ENCODE results near the gene LHX3.

LHX3 gene

DNA sequence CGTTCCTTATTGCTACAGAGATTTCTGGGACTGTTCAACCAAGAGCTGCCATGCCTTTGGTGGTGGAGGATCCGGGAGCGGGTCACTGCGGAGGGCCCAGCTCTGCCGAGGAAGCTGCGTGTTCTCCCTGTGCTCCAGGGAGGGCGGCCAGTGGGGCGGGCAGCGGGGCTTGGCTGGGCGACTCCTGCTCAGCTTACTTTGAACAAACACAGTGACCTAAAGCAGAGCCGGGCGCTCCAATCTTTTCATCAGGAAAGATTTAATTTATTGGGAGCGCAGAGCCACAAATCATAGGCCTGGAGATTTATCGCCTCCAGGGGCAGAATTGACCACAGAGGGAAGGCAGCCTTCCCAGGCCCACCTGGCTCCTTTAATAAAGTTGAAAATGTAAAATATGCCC is 27.7 kb downstream of the LHX3 start:
- no peak for DNase-seq (ENCODE audit: low spot score)

DNA sequence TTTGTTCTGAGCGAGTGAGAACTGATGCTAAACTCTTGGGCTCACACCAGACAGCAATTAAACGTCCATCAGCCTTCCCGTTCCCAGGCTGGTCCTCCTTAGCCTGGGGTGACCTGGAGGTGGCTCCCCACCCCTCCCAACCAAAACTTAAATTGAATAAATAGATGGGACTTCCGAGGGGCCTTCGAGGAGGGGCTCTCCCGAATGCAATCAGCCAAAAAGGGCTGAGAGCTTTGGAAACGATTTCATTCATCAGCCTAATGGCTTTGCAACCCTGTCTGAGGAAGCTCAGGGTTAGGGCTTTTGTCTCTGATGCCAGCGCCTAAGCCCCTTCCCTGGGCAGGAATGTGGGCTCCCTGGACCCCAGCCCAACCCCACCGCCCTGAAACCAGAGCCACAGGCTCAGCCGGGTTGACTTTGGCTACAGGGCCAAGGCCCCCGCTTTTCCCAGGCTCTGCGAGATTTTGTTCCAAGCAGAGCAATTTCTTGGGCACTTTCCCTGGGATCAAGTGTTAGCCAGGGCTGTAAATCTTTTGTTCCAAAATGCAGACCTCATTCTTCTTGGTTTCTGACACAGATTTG is 29.2 kb downstream of the LHX3 start:
- no peak for DNase-seq (ENCODE audit: low spot score)

DNA sequence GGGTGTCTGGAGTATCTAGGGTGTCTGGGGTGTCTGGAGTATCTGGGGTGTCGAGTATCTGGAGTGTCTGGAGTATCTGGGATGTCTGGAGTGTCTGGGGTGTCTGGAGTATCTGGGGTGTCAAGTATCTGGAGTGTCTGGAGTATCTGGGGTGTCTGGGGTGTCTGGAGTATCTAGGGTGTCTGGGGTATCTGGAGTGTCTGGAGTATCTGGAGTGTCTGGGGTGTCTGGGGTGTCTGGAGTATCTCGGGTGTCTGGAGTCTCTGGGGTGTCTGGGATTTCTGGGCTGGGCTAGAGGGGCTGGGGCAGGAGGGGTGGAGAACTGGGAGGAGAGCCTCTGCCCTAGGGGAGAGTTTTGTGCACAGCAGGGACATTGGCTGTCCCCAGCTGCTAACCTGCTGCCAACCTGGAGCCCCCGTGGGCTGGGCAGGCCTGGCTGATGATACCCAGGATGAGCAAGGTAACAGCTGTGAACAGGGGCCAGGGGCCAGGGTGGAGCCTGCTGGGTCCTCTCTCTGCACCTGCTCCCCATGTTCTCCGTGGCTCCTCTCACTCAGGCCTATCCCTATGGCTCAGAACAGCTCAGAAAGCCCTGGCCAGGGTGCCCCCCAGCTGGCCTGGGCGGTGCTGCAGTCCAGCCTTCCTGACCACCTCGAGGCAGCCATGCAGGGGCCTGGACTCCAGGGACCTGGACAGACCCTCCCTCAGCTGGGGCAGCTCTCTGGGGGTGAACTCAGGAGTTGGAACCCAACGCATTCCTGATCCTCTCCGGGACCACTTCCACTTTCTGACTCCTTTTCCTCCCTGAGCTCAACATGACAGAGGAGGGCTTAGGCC is 29.9 kb downstream of the LHX3 start:
- DNase-seq (ENCODE audit: low spot score), result no peak

DNA sequence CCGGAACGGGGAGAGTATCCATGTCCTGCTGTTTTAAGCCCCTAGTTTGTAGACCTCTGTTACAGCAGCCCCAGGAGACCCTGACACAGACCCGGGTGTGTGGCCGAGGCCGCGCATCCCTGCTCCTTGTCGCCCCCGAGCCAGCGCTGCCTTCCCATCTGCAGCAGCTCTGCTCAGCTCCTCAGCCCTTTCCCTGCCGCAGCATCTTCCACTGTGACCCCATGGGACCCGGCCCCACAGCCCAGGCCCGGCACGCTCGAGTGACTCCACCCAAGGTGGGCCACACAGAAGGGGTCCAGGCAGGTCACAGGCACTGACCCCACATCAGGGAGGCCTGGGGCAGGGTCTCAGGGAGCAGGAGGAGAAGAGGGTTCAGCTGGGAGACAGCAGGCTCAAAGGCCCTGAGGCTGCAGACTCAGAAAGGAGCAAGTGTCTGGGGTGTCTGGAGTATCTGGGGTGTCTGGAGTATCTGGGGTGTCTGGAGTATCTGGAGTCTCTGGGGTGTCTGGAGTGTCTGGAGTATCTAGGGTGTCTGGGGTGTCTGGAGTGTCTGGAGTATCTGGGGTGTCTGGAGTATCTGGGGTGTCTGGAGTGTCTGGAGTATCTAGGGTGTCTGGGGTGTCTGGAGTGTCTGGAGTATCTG is 31.2 kb downstream of the LHX3 start:
- no peak for DNase-seq (ENCODE audit: low spot score)

DNA sequence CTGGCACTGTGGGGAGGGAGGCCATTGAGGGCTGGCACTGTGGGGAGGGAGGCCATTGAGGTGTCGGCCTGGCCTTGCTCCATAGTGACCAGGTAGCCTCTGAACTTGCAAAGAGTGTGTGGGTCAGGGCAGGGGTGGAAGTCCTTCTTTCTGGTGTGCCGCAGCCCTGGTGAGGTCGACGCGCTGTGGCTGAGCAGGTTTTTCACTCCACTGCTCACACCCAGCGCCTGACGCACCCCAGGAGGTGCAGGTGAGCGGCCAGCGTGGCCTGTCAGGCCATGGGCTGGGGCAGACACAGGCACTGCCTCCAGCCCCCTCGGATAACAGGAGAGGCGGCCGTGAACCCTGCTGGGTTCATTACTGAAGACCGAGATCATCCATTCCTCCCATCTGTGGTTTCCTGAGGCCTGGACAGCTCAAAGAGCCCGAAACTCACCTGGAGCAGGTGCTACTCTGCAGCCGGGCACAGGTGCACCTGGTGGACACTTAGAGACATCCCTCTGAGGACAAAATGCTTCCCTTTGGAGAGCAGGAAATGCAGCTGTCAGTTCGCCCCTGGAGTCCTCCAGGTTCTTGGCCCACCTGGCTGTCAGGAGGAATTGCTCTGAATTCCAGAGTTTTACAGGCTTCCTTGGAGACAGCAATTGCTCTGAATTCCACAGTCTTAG is 32.4 kb downstream of the LHX3 start:
- DNase-seq (ENCODE audit: low spot score), result no peak

DNA sequence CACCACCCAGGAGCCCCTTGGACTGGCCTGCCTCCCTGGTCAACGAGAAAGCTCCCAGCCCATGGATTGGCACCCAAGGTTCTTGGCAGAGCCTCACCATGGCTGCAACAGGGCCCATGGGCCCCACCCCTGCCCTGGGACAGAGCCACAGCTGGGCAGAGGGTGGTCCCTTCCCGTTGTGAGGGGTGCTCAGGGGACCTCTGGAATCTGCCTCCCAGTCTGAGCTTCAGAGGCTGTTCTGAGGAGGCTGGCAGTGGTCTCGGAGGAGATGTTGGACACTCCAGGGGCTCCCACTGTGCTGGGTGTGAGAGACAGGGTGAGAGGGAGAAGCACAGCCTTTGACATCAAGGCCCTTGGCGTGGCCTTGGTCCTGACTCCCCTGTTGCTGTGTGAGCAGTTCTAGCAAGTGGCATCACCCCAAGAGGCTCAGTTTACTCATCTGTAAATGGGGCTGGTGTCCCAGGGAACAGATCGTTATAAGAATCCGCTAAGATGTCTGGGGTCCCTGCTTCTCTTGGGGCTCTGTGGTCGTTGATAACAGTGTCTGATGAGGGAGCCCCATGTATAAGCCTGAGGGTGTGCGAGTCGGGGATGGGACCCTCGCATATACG is 33.0 kb downstream of the LHX3 start:
- DNase-seq (ENCODE audit: low spot score), result no peak

DNA sequence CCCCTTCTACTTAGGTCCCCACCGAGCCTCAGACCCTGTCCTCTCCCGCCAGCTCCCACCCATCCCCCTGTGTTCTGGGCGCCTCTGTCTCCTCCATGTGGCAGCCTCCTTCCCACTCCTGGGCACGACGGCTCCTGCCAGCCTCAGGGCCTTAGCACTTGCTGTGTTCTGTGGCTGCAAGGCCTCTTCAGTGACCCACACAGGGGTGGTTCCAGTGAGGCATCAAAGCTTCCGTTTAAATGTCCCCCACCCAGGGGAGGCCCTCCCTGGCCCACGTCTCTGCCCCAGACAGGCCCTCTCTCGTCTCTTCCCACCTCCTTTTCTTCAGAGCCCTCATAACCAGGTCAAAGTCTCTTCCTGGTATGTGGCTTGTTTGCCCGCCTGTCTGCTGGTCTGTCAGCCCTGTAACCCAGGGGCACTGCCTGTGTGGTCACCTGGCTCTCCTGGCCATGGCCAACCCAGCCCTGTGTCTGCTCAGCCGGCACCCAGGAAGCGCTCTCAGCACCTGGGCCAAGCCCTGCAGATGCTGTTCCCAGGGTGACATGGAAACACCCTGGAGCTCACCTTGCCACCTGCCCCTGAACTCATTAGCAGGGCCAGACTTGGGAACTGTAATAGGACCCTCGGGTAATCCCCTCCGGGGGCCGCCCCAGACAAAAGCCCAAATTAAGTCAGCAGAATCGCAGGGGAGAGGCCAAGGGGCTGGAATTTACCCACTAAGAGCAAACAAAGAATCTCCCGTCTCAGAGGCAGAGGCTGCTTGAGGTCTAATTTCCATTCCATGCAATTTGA is 33.7 kb downstream of the LHX3 start:
- DNase-seq (ENCODE audit: low spot score), result peak; percentile 87

DNA sequence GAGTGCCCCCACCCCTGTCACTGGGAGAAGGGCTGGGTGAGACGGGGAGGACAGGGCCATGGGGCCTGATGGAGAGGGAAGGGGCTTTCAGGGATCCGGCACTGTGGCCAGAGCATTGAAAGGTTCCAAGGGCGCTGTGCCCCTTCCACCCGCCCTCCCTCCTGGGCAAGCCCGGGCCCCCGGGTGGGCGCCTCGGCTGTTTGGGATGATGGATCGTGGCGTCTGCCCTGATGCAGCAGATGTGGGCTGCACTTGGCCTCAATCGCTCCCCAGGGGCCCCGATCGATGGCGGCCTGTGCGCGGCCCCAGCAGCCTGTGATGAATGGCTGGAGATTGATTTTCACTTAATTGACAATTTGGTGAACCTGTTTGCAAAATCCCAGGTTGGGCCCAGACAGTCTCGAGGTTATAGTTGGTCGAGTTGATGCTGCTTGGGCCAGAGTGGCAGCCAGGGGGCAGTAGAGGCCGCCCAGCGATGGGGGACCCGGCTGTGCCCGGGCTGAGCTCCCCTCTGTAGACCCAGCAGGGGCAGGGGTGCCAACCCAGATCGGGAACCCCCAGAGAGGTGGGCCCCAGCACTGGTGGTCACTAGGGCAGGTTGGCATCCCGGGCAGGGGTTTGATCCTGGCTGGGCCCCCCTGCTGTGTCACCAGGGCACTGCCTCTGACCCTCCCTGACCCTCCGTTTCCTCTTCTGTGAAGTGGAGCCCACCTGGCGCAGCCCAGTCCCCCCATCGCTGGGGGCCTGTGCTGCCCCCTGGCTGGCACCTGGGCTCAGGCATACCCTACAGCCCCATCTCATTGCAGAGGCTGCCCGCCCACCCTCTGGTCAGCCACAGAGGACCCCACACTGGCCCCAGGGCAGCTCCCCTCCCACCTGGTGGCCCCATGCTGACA is 34.7 kb downstream of the LHX3 start:
- DNase-seq (ENCODE audit: low spot score), result no peak

DNA sequence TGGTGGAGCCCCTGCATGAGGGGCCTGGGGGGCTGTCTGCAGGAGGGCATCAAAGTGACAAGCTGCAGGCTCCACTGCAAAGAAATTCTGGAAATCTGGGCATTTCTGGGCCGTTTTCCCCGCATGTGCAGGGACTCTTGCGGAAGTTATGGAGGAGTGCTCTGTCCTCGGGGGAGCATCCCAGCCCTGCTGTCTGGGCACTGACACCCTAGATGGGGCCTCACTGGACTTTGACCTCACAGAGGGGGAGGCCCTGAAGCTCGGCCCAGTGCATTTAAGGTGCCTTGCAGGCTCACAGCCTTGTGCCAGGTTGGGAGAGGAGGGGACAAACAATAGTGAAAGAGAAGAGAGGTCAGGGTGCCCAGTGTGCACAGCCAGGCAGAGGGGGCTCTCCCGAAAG is 35.4 kb downstream of the LHX3 start:
- no peak for DNase-seq (ENCODE audit: low spot score)

DNA sequence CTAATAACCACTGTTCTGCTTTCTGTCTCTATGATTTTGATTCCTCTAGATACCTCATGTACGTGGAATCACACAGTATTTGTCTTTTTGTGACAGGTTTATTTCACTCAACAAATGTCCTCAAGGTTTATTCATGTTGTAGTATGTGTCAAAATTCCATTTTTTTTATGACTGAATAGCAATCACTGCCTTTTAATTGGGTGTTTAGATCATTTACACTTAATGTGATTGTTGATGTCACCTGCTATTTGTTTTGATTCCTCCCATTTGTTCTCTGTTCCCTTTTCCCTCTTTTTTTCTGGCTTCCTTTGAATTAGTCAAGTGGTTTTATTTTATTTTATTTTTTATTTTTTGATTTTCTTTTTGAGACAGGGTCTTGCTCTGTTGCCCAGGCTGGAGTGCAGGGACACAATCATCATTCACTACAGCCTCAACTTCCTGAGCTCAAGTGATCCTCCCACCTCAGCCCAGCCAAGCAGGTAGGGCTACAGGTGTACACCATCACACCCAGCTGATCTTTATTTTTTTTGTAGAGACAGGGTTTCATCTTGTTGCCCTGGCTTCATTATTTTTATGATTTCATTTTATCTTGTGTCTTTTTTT is 41.6 kb downstream of the LHX3 start:
- no peak for DNase-seq (ENCODE audit: low spot score)

DNA sequence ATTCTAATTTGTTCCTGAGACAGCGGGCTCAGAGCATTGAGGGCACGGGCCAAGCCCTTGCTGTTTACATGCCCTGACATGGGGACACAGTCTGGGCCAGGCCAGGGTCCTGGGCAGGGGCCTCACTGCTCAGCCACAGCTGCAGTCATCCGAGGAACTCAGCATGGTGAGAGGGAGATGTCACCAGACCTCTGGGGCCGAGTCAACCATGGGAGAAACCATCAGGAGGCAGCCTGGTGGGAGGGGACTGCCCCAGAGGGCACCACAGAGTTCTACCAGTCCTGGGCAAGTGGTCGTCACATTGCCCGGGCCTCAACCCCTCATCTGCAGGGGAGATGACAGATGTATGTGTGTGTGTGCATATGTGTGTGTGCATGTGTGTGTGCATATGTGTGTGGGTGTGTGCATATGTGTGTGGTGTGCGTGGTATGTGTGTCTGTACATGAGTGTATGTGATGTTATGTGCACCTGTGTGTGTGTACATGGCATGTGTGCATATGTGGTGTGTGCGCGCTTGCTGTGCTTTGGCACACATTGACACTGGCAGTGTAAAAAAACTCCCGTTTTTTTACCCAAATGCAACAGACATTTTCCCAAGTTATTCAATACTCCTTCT is 43.8 kb downstream of the LHX3 start:
- no peak for DNase-seq (ENCODE audit: low spot score)

DNA sequence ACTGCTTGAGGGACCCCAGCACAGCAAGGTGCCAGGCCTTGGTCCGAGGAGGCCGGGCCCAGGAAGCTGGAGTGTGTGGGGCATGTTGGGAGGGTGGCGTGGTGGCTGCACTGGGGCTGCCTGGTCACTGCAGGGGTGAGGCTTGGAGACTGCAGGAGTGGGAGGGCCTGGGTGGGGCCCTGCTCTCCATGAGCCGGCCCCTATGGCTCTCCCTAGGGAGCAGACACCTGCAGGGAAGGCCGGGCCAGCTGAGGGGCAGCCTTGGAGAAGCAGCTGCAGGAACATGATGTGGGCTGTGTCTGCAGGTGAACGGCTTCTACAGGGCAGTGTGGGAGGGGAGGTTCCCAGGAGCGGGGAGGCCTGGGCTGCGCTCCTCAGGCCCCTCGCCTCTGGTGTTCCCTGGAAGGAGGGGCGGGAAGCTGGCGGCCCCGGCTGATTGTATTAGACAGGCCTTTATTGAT is 44.5 kb downstream of the LHX3 start:
- DNase-seq (ENCODE audit: low spot score), result no peak

DNA sequence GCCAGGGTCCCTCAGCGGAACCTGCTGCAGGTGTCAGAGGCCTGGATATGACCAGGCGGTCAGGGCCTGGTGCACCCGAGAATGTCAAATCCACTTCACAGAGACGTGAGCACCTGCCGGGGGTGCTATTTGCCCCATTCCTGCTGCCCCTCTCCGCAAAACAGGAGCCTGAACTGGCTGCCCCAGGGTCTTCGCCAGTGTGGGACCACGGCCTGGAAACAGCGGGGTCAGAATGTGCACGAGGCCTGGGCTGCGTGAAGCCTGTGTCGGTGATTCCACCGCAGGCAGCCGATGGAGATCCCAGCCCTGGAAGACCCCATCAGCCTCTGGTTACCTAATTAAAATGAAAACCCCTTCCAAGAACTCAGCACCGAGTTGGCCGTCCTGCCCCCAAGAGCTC is 45.1 kb downstream of the LHX3 start:
- DNase-seq (ENCODE audit: low spot score), result no peak

DNA sequence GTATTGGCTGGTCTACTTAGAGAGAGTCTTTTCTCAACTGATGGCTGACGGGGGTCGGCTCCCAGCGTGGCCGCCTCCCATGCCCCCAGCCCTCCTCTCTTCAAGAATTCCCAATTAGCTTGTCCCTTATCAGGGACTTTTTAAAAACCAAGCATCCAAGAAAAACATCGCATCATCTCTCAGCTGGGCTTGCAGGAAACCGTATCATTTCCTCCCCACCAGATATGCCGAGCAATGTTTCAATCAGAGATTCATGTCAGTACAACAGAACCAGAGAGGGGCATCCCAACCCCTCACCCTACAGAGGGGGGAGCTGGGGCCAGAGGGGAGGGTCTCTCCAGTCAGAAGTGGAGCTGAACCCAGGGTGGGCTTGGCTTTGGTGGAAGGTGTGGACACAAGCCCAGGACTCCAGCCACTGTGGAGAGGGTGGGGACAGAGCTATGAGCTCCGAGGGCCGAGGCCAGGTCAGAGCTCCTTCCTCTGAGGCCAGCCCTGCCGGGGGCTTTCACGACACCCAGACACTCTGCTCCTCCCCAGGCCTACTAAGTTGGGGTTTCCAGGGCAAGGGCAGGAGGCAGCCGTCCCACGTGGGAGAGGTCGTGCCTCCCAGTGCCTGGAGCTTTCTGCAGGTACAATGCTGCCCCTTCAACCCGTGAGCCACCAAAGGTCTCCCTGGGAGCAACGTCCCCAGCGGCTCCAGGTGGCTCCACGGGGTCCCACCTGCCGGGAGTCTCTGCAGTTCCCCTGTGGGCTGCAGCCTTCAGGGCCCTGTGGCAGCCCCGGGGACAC is 47.3 kb downstream of the LHX3 start:
- no peak for DNase-seq (ENCODE audit: low spot score)

DNA sequence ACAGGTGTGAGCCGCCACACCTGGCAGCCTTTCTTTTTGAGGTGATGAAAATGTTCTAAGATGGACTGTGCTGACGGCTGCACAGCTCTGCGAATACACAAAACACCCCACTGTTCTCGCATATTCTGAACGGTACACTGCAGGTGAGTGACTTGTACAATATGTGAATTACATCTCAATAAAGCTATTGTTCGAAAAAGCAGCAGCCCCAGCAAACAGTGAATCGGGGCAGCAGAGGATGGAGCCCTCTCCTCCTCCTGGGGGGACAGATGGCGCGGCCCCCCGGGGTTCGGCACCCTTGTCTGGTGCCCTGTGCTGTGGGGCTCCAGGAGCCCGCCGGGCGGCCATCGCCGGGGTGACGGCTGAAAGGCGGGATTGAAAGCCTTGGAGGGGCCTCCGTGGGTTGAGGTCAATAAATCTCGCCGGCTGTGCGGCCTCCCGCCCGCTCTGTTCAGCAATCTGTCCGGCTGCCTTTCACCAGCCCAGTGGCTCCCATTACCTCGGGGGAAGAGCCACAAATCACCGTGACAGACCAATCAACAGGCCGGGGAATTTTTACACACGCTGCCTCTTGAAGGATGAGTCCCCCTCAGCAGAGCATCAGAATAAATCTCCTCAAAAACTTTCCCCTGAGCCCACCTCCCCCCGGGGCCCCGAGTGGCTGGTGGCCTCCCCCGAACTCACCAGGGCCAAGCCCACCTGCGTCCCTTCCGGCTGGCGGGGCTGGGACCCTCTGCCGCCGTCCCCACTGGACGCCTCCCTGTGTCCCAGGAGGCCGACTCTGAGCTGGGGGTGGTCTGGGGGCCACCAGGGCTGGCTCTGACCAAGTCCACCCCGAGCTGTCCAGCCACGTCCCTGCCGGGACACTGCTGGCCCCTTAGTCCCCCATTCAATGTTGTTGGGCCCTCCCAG is 48.5 kb downstream of the LHX3 start:
- DNase-seq (ENCODE audit: low spot score), result no peak

DNA sequence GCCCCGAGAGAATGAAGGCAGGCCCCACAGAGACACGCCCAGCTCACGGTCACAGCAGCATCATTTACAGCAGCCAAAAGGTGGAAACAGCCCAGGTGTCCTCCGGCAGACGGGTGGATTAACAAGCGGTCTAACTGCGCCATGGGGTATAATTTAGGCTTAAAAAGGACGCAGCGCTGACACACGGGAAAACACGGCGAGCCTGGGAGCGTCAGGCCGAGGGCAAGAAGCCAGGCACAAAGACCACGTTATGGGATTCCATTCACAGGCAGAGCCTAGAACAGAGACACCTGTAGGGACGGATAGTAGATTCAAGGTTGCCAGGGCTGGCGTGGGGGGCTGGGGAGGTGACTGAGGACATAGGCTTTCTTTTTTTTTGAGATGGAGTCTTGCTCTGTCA is 49.4 kb downstream of the LHX3 start:
- no peak for DNase-seq (ENCODE audit: low spot score)

DNA sequence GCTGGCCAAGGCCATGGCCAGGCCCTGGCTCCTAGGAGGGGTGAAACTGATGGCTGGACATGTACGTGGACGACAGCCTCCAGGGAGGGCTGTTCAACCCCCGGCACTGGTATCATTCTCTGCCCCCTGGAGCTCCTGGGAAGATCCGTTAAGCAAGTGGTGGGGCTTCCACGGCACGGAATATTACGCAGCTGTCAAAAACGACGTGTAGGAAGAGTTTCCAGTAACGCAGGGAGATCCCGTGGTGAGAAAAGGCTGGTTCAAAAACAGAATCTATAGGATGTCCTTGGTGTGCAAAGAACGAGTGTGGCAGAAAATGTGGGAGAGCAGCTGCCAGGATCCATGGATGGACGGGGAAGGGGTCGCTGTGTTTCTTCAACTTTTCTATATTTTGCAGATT is 50.0 kb downstream of the LHX3 start:
- no peak for DNase-seq (ENCODE audit: low spot score)

Data from ecto neural progenitor cell (in vitro differentiated cells).